Lung microvascular endothelial cell (primary cell): ENCODE measurements around the gene STK16. TPM values are rescaled to one million over a fixed set of nuclear protein-coding genes. Genes with fewer than 3 reads are reported as not detected.

Source experiments
- total RNA-seq: library from RNA; depleted of rRNA; stranded (reverse); fragments of >200 nt; gene quantifications from 2 replicates; pipeline ENCODE4 v1.2.1, GENCODE V29; 2014

STK16 gene
- total RNA-seq, 1 donor from 2014 or later, result 13.9 TPM

Other genes starting within 250 kb of the STK16 start
- gene CFAP65, start 204.0 kb upstream of the STK16 start, total RNA-seq, result not detected in 2 replicates
- gene IHH, start 184.6 kb upstream of the STK16 start, total RNA-seq, result not detected in 2 replicates
- gene NHEJ1, start 84.7 kb upstream of the STK16 start, total RNA-seq, result 12.6 and 13.1 TPM in 2 replicates
- 0.44 and 2.0 TPM in 2 replicates for gene SLC23A3, start 75.5 kb upstream of the STK16 start, total RNA-seq
- gene CNPPD1, start 68.6 kb upstream of the STK16 start, total RNA-seq, result 15.5 and 26.4 TPM in 2 replicates
- 41.2 and 57.7 TPM in 2 replicates for gene RETREG2, start 67.2 kb upstream of the STK16 start, total RNA-seq
- 15.9 and 25.2 TPM in 2 replicates for gene ZFAND2B, start 38.7 kb upstream of the STK16 start, total RNA-seq
- 19.4 and 39.1 TPM in 2 replicates for gene ABCB6, start 26.5 kb upstream of the STK16 start, total RNA-seq
- 29.4 and 43.3 TPM in 2 replicates for gene ATG9A, start 15.8 kb upstream of the STK16 start, total RNA-seq
- 12.4 and 21.2 TPM in 2 replicates for gene ANKZF1, start 15.7 kb upstream of the STK16 start, total RNA-seq
- gene GLB1L, start within 50 bp of the STK16 start, total RNA-seq, result 2.8 and 4.4 TPM in 2 replicates
- gene TUBA4B, start 7.8 kb downstream of the STK16 start, total RNA-seq, result not detected in 2 replicates
- gene TUBA4A, start 8.4 kb downstream of the STK16 start, total RNA-seq, result 9.5 and 12.9 TPM in 2 replicates
- gene DNAJB2, start 33.9 kb downstream of the STK16 start, total RNA-seq, result 15.0 and 28.0 TPM in 2 replicates
- gene PTPRN, start 63.9 kb downstream of the STK16 start, total RNA-seq, result not detected in 2 replicates
- gene RESP18, start 87.3 kb downstream of the STK16 start, total RNA-seq, result not detected in 2 replicates
- gene DNPEP, start 142.4 kb downstream of the STK16 start, total RNA-seq, result 38.4 and 52.2 TPM in 2 replicates
- gene DES, start 172.9 kb downstream of the STK16 start, total RNA-seq, result 0.20 TPM in 1 of 2 replicates, not detected in the other
- under 0.01 TPM in 2 replicates for gene SPEG, start 189.4 kb downstream of the STK16 start, total RNA-seq